ENCODE results near the gene PSMG4. TPM values are rescaled to one million over a fixed set of nuclear protein-coding genes. Genes with fewer than 3 reads are reported as not detected.
A peak's percentile ranks its signal among the peaks of the same experiment; 100 is the strongest.

The PSMG4 gene
- total RNA-seq, 1 donor from 2014 or later = 9.7 TPM

DNA sequence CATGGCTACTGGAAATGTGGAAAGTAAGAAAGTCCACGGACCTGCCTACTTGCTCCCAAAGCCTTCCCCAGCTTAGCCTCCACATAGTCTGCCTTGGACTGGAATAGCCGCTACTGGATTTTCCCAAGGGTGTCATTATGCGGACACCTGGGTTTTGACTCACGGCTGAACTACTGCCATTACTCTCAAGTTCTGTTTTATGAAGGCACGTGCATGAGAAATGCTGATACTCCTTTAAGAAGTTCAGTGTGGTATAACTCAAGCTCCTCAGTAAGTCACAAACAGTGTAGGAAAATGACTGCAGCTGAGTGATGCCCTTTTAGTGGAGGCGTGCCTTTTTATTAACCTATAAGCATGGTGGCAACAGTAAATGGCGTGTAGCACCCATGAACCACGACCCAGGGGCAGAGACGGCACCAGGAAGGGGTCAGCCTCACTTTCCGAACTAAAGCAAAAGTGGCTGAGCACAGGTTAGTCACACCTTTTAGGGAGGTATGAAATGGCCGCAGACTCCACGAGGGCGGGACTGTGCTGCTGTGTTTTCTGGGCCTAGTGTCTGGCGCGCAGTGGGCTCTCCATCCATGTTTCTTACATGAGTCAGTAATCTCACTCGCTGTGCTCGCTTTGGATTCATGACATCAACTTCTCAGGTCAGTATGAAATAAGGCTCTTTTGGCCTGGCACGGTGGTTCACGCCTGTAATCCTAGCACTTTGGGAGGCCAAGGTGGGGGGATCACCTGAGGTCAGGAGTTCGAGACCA, 23.9 kb downstream of the PSMG4 start:
- TF ChIP-seq, protein P1, sequence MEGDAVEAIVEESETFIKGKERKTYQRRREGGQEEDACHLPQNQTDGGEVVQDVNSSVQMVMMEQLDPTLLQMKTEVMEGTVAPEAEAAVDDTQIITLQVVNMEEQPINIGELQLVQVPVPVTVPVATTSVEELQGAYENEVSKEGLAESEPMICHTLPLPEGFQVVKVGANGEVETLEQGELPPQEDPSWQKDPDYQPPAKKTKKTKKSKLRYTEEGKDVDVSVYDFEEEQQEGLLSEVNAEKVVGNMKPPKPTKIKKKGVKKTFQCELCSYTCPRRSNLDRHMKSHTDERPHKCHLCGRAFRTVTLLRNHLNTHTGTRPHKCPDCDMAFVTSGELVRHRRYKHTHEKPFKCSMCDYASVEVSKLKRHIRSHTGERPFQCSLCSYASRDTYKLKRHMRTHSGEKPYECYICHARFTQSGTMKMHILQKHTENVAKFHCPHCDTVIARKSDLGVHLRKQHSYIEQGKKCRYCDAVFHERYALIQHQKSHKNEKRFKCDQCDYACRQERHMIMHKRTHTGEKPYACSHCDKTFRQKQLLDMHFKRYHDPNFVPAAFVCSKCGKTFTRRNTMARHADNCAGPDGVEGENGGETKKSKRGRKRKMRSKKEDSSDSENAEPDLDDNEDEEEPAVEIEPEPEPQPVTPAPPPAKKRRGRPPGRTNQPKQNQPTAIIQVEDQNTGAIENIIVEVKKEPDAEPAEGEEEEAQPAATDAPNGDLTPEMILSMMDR (IDR thresholded peaks at IDR 0.05; ENCODE audit: unreplicated experiment) = no peak
- Mint-ChIP-seq H3K4me1 (ENCODE audit: unreplicated experiment) (peaks cover 13% of the 10 kb centered on the region), H3K27ac (ENCODE audit: unreplicated experiment) (no peak overlapping the region)

DNA sequence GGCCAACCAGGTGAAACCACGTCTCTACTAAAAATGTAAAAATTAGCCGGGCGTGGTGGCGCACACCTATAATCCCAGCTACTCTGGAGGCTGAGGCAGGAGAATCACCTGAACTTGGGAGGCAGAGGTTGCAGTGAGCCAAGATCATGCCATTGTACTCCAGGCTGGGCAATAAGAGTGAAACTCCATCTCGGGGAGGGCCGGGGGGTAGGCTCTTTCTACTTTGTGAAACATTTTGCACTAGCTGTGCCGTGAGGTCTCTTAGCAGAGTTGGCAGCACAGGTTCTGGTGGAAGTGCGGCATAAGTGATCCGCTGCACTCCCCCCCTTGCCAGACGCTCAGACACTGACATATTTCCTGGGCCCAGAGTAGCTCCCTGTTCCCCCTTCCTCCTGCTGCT, 24.5 kb downstream of the PSMG4 start:
- Mint-ChIP-seq H3K4me1 (ENCODE audit: unreplicated experiment) (peaks cover 13% of the 10 kb centered on the region), H3K27ac (ENCODE audit: unreplicated experiment) (no peak overlapping the region), H3K4me3 (ENCODE audit: unreplicated experiment) (no peak overlapping the region), H3K9me3 (ENCODE audit: unreplicated experiment) (no peaks in the 10 kb centered on the region), H3K27me3 (ENCODE audit: unreplicated experiment) (peaks cover 20% of the 10 kb centered on the region), H3K36me3 (ENCODE audit: low read depth, unreplicated experiment) (peaks cover 28% of the 10 kb centered on the region)
- no peak for DNase-seq (ENCODE audit: low spot score)
- TF ChIP-seq, protein P1 (IDR thresholded peaks at IDR 0.05; ENCODE audit: unreplicated experiment) = no peak

More for the DNA sequence above, 23.9 kb downstream of the PSMG4 start:
- no peak overlapping the region for H3K4me3 Mint-ChIP-seq (ENCODE audit: unreplicated experiment)
- no peaks in the 10 kb centered on the region for H3K9me3 Mint-ChIP-seq (ENCODE audit: unreplicated experiment)
- DNase-seq (ENCODE audit: low spot score) = no peak
- peaks cover 24% of the 10 kb centered on the region for H3K36me3 Mint-ChIP-seq (ENCODE audit: low read depth, unreplicated experiment)
- peaks cover 16% of the 10 kb centered on the region for H3K27me3 Mint-ChIP-seq (ENCODE audit: unreplicated experiment)

DNA sequence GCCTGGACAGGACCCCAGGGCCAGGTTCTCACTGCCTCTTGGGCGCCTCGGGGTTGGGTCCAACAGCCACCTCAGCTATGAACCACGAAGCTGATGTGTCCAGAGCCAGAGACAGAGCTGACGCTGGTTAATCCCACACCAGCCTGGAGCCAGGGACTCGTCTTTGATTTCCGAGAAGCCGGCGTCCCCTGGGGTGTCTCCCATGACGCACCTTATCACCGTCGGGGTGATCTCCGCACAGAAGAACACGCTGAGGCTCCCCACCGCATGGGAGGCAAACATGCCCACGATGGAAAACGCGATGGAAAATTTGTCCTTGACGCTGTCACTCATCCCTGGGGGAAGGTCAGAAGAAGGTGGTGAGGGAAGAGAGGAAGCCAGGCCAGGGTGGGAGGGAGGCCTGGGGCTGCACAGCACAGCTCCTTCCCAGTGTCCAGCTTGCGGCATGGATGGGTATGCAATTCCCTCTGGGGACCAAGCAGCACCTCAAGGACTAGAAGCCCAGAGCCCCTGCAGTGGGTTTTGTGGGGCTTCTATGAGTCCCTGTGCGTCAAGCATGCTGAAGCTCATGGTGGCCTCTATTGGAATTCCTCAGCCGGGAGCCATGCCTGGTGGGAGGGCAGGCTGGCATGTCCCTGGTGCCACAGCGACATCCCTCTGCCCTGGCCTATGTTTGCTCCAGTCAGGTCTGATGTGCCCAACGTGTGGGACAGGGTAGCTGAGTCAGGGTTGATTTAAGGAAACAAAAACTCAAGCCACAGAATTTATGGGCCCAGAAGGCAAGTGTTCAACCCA, 25.1 kb downstream of the PSMG4 start:
- no peaks in the 10 kb centered on the region for H3K9me3 Mint-ChIP-seq (ENCODE audit: unreplicated experiment)
- peaks cover 13% of the 10 kb centered on the region for H3K4me1 Mint-ChIP-seq (ENCODE audit: unreplicated experiment)
- peaks cover 33% of the 10 kb centered on the region for H3K36me3 Mint-ChIP-seq (ENCODE audit: low read depth, unreplicated experiment)
- TF ChIP-seq, protein P1 (IDR thresholded peaks at IDR 0.05; ENCODE audit: unreplicated experiment) = no peak
- no peak overlapping the region for H3K27ac Mint-ChIP-seq (ENCODE audit: unreplicated experiment)
- peaks cover 20% of the 10 kb centered on the region for H3K27me3 Mint-ChIP-seq (ENCODE audit: unreplicated experiment)
- DNase-seq (ENCODE audit: low spot score) = no peak
- H3K4me3 Mint-ChIP-seq (ENCODE audit: unreplicated experiment) = peak overlapping the region; percentile 65

DNA sequence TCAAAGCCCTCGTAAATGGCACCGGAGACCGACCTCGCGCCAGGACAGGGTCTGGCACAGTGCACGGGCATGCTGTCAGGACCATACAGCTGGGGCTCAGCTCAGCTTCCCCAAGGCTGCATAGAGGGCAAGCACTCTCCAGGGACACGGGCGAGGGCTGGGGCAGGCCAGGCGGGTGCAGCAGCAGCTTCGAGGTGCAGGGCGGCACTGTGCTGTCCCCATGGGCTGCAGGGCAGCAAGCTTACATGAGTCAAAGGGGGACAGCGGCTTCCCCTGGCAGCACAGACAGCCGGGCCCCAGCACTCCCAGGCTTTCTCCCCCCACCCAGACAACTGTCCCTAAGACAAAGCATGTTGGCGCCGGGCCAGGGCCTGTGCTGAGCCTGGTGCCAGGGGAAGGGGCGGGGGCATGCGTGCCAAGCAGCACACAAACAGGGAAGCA, 25.7 kb downstream of the PSMG4 start:
- no peak for DNase-seq (ENCODE audit: low spot score)
- peaks cover 13% of the 10 kb centered on the region for H3K4me1 Mint-ChIP-seq (ENCODE audit: unreplicated experiment)

More for the DNA sequence above, 25.7 kb downstream of the PSMG4 start:
- H3K9me3 Mint-ChIP-seq (ENCODE audit: unreplicated experiment) = no peaks in the 10 kb centered on the region
- TF ChIP-seq, protein P1 (IDR thresholded peaks at IDR 0.05; ENCODE audit: unreplicated experiment) = no peak
- no peak overlapping the region for H3K4me3 Mint-ChIP-seq (ENCODE audit: unreplicated experiment)
- no peak overlapping the region for H3K27ac Mint-ChIP-seq (ENCODE audit: unreplicated experiment)
- H3K36me3 Mint-ChIP-seq (ENCODE audit: low read depth, unreplicated experiment) = peaks cover 33% of the 10 kb centered on the region
- peaks cover 20% of the 10 kb centered on the region for H3K27me3 Mint-ChIP-seq (ENCODE audit: unreplicated experiment)

All from endothelial cell (in vitro differentiated cells).